Subcutaneous abdominal adipose tissue (tissue), 5 donors: ENCODE data around the gene NRM.
A peak's percentile ranks its signal among the peaks of the same experiment; 100 is the strongest.

ENCODE experiments used
- H3K27ac ChIP-seq: one replicate; pipeline ENCODE4 v1.7.0; 2013; ENCODE audit warnings: low read depth, mild to moderate bottlenecking, inconsistent platforms, low read length, moderate library complexity
- H3K27me3 ChIP-seq, 5 donors: one replicate each; pipeline ENCODE4 v1.7.0; 2013; ENCODE audit warnings: low read length in 5 of 5, inconsistent platforms in 1 of 5; ENCODE audit not compliant: control insufficient read depth in 5 of 5, insufficient read depth in 4 of 5
- H3K36me3 ChIP-seq, 5 donors: one replicate each; pipeline ENCODE4 v1.7.0; 2013; ENCODE audit warnings: low read length in 5 of 5; ENCODE audit not compliant: control insufficient read depth in 5 of 5, insufficient read depth in 5 of 5
- H3K4me1 ChIP-seq, 5 donors: one replicate each; pipeline ENCODE4 v1.7.0; 2013; ENCODE audit warnings: low read length in 5 of 5, mild to moderate bottlenecking in 3 of 5, moderate library complexity in 1 of 5; ENCODE audit not compliant: control insufficient read depth in 5 of 5, insufficient read depth in 5 of 5
- H3K4me3 ChIP-seq, 5 donors: one replicate each; pipeline ENCODE4 v1.7.0; 2013; ENCODE audit warnings: low read length in 5 of 5, low read depth in 1 of 5
- H3K9ac ChIP-seq, 5 donors: one replicate each; pipeline ENCODE4 v1.7.0; 2013; ENCODE audit warnings: low read length in 5 of 5, mild to moderate bottlenecking in 4 of 5, moderate library complexity in 3 of 5
- H3K9me3 ChIP-seq, 5 donors: one replicate each; pipeline ENCODE4 v1.7.0; 2013; ENCODE audit warnings: low read length in 5 of 5; ENCODE audit not compliant: control insufficient read depth in 5 of 5
- donor health status: healthy.
- donor health status: healthy.
- donor health status: healthy.
- donor health status: healthy.
- donor health status: healthy.

The NRM gene

DNA sequence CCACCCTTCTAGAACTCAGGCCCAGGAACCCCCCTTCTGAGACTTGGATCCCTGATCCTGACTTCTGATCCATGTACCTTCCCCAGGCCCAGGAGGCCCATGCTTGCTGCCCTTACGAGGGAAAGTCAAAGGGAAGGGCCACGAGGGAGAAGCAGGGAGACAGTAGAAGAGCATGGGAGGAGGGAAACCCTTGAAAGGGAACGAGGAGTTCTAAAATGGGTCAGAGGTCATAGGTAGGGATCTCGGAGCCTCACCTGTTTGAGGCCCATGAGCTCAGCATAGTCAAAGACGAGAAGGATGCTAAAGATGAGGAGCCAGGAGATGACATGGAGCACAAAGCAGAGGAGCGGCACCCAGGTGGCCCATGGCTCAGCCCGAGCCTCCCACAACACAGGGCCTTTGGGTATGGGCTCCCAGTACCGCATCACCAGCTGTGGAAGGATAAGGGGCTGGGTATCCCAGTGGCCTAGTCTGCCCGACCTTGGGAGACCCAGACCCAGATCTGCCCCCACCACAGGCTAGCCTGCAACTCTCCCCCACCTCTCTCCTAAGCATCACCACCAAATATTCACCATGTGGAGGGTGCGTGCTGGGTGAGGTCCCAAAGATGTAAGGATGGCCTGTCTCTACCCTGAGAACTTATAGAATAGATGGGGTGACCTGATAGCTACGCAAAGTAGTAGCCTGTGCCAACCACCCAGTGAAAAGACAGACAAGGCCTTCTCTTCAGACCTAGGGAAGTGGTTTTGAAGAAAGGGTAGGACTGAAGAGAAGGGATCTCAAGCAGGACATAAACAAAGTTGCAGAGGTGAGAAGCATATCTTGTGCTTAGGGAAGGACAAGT lies 1.5 kb downstream of the NRM start:
- H3K4me1 ChIP-seq: peaks cover 10 to 62% (median 57%) of the 10 kb centered on the region in 5 donors
- H3K27ac ChIP-seq: peak overlapping the region; percentile 100
- H3K36me3 ChIP-seq: no peaks in the 10 kb centered on the region
- peaks cover 0 to 4% (median 0%) of the 10 kb centered on the region in 5 donors for H3K27me3 ChIP-seq
- H3K4me3 ChIP-seq: peak overlapping the region in 3 of 5 donors; percentile 75 to 94 (median 80)
- peak overlapping the region in 3 of 5 donors; percentile 68 to 96 (median 94) for H3K9ac ChIP-seq
- no peaks in the 10 kb centered on the region for H3K9me3 ChIP-seq

- peaks cover 12 to 69% (median 63%) of the 10 kb centered on the region in 5 donors for H3K4me1 ChIP-seq
- peak overlapping the region in 2 of 5 donors; percentile 94 to 96 for H3K9ac ChIP-seq
- H3K36me3 ChIP-seq: no peaks in the 10 kb centered on the region
- H3K27me3 ChIP-seq: peaks cover 0 to 4% (median 0%) of the 10 kb centered on the region in 5 donors
- H3K4me3 ChIP-seq: peak overlapping the region in 3 of 5 donors; percentile 75 to 94 (median 85)
- peak overlapping the region; percentile 100 for H3K27ac ChIP-seq
- H3K9me3 ChIP-seq: no peaks in the 10 kb centered on the region
Measured at GRCh38 chr6:30688569-30688968, 2.2 kb downstream of the NRM start.

GRCh38 chr6:30687659-30688431 lies 2.9 kb downstream of the NRM start:
- Histone ChIP-seq H3K4me1 (peaks cover 18 to 76% (median 70%) of the 10 kb centered on the region in 5 donors), H3K27me3 (peaks cover 0 to 9% (median 0%) of the 10 kb centered on the region in 5 donors), H3K4me3 (peak overlapping the region; percentile 71 to 94 (median 77)), H3K27ac (peak overlapping the region; percentile 100), H3K9me3 (no peaks in the 10 kb centered on the region), H3K36me3 (peaks cover 0 to 3% (median 0%) of the 10 kb centered on the region in 5 donors), H3K9ac (peak overlapping the region; percentile 73 to 97 (median 94))

DNA sequence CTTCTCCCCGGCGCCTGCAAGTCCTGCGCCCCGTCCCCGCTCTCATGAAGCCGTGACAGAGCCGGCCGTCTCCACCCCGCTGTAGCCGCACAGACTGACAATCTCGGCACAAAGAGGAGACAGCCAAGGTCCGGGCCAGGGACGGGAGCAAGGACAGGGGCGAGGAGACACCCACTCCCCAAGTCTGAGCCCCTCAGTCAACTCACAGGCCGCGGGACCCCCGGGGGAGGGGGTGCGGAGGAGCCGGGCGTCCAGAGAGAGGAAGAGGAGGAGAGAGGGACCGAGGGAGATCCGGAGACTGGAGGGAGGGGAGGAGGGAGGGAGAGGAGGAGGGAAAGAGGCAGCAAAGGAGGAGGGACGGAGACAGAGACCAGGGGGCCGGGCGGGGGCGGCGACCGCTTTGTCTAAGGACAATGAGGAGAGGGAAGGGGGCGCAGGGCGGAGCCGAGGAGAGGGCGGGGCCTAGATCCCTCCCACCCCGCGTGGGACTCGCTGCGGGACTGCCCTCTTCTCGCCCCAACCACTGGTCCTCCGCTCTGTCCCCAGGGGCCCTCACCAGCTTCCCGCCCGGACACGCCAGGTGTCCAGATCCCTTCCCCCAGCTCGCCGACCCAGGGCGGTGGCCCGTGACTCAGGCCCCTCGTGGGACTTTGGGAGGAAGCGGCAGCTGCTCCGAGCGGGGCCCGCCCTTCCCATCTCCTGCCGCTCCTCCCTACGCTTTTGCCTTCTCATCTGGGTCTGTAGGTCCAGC lies 3.7 kb downstream of the NRM start:
- Histone ChIP-seq H3K9ac (peak overlapping the region; percentile 73 to 97 (median 94)), H3K9me3 (no peaks in the 10 kb centered on the region), H3K27me3 (peaks cover 0 to 9% (median 0%) of the 10 kb centered on the region in 5 donors), H3K4me1 (peaks cover 23 to 84% (median 78%) of the 10 kb centered on the region in 5 donors), H3K27ac (peak overlapping the region; percentile 100), H3K4me3 (peak overlapping the region; percentile 42 to 94 (median 77)), H3K36me3 (peaks cover 0 to 3% (median 0%) of the 10 kb centered on the region in 5 donors)

- Histone ChIP-seq H3K27ac (peak within 1 kb of the TSS; percentile 100), H3K36me3 (peaks cover 0 to 7% (median 0%) of the 10 kb centered on the region in 5 donors), H3K4me3 (peak within 1 kb of the TSS; percentile 75 to 97 (median 85)), H3K9ac (peak within 1 kb of the TSS; percentile 94 to 99 (median 97)), H3K4me1 (peaks cover 24 to 87% (median 81%) of the 10 kb centered on the region in 5 donors), H3K27me3 (peaks cover 0 to 9% (median 0%) of the 10 kb centered on the region in 5 donors), H3K9me3 (no peaks in the 10 kb centered on the region)
Measured at GRCh38 chr6:30686009-30686907, 4.5 kb downstream of the NRM start, which contains the start of gene PPP1R18. Gene PPP1R18, minus strand, starts transcription at chr6:30686645. Its CDS starts 627 bp downstream, at chr6:30686018.

- Histone ChIP-seq H3K27me3 (peaks cover 0 to 9% (median 0%) of the 10 kb centered on the region in 5 donors), H3K4me1 (peaks cover 24 to 88% (median 86%) of the 10 kb centered on the region in 5 donors), H3K9ac (peak overlapping the region; percentile 80 to 99 (median 90)), H3K9me3 (no peaks in the 10 kb centered on the region), H3K4me3 (peak overlapping the region; percentile 75 to 97 (median 85)), H3K27ac (peak overlapping the region; percentile 100), H3K36me3 (peaks cover 0 to 10% (median 4%) of the 10 kb centered on the region in 5 donors)
Measured at GRCh38 chr6:30685157-30686008, 5.4 kb downstream of the NRM start.

- peaks cover 24 to 88% (median 86%) of the 10 kb centered on the region in 5 donors for H3K4me1 ChIP-seq
- peak overlapping the region; percentile 100 for H3K27ac ChIP-seq
- no peaks in the 10 kb centered on the region for H3K9me3 ChIP-seq
- H3K27me3 ChIP-seq: peaks cover 0 to 9% (median 0%) of the 10 kb centered on the region in 5 donors
- peak overlapping the region; percentile 75 to 94 (median 85) for H3K4me3 ChIP-seq
- peak overlapping the region; percentile 88 to 99 (median 91) for H3K9ac ChIP-seq
- peaks cover 0 to 15% (median 9%) of the 10 kb centered on the region in 5 donors for H3K36me3 ChIP-seq
Measured at GRCh38 chr6:30684386-30685156, 6.2 kb downstream of the NRM start.
